HUES6 (cell line): ENCODE results near the gene LEPR.

Experiments used
- H3K27ac ChIP-seq: 2 replicates; pipeline ENCODE4 v1.7.0; 2013; ENCODE audit warnings: low read depth, mild to moderate bottlenecking, low read length, inconsistent platforms
- H3K27me3 ChIP-seq: 2 replicates; pipeline ENCODE4 v1.6.1; 2013; ENCODE audit warnings: low read length; ENCODE audit not compliant: control insufficient read depth, insufficient read depth
- H3K36me3 ChIP-seq: 2 replicates; pipeline ENCODE4 v1.6.1; 2013; ENCODE audit warnings: low read length; ENCODE audit not compliant: control insufficient read depth, insufficient read depth
- H3K4me1 ChIP-seq: 2 replicates; pipeline ENCODE4 v1.6.1; 2013; ENCODE audit warnings: low read length; ENCODE audit not compliant: control insufficient read depth, insufficient read depth
- H3K4me3 ChIP-seq: 2 replicates; pipeline ENCODE4 v1.5.1; 2013; ENCODE audit warnings: low read depth, low read length
- H3K9ac ChIP-seq: one replicate; pipeline ENCODE4 v1.6.1; 2013; ENCODE audit warnings: mild to moderate bottlenecking, low read length
- H3K9me3 ChIP-seq: 2 replicates; pipeline ENCODE4 v1.6.1; 2013; ENCODE audit warnings: low read depth, low read length; ENCODE audit not compliant: control insufficient read depth, insufficient read depth

LEPR gene

DNA sequence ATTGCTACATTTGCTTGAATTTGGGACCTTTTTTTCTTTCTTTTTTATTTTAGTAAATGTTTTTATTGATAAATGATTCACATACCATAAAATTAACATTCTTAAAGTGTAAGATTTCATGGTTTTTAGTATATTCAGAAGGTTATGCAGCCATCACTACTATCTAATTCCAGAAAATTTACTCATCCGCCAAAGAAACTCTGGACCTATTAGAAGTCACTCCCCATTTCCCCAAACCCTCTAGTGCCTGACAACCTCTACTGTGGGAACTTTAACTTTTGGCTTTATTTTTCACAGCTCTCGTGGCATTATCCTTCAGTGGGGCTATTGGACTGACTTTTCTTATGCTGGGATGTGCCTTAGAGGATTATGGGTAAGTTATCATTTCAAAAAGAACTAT lies 4.5 kb downstream of the LEPR start:
- no peaks in the 10 kb centered on the region for H3K27me3 ChIP-seq
- 0 out of 2 replicates have a peak overlapping the region, but pooled peaks have one; percentile 72 for H3K27ac ChIP-seq
- H3K9me3 ChIP-seq, result no peaks in the 10 kb centered on the region
- H3K36me3 ChIP-seq, result peaks cover 22% of the 10 kb centered on the region
- peaks cover 44% of the 10 kb centered on the region for H3K4me1 ChIP-seq
- H3K9ac ChIP-seq, result no peak overlapping the region
- H3K4me3 ChIP-seq, result no peak overlapping the region

DNA sequence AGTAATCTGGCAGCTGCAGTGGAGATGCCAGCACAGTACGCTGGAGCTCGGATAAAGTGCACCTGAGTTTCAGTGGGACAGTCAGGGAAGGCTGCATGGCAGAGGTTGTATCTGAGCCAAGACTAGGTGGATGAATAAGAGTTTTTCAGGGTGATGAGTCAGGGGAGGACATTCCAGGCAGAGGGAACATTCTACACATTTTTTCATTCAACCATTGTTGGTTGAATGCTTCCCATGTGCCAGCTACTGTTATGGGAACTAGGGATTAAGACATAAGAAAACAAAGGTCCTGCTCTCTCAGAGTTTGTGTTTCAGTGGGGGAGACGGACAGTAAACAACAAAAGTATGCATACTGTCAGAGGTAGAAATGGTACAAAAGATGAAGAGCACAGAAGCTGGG lies 5.2 kb downstream of the LEPR start:
- Histone ChIP-seq H3K27ac (peak overlapping the region; percentile 72), H3K4me3 (no peak overlapping the region), H3K36me3 (peaks cover 26% of the 10 kb centered on the region), H3K27me3 (no peaks in the 10 kb centered on the region), H3K4me1 (peaks cover 46% of the 10 kb centered on the region), H3K9ac (no peak overlapping the region), H3K9me3 (no peaks in the 10 kb centered on the region)

DNA sequence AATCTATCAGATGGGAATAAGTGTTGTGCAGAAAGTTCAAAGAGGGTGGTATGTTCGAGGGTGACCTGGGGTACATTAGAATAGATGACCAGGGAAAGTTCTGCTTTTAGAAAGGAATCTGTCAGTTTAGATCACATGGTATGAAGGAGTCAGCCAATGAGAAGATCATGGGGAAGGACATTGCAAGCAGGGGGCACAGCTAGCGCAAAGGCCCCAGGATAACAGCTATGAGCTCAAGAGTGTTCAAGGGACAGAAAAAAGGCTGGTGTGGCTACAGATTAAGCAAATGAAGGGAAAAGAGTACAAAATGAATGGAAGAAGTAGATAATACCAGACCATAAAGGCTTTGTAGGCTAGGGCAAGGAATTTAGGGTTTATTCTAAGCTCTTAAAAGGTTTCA lies 8.6 kb downstream of the LEPR start:
- peaks cover 55% of the 10 kb centered on the region for H3K4me1 ChIP-seq
- no peak overlapping the region for H3K27ac ChIP-seq
- H3K36me3 ChIP-seq, result peaks cover 26% of the 10 kb centered on the region
- no peaks in the 10 kb centered on the region for H3K27me3 ChIP-seq
- H3K9me3 ChIP-seq, result no peaks in the 10 kb centered on the region
- no peak overlapping the region for H3K4me3 ChIP-seq
- no peak overlapping the region for H3K9ac ChIP-seq

DNA sequence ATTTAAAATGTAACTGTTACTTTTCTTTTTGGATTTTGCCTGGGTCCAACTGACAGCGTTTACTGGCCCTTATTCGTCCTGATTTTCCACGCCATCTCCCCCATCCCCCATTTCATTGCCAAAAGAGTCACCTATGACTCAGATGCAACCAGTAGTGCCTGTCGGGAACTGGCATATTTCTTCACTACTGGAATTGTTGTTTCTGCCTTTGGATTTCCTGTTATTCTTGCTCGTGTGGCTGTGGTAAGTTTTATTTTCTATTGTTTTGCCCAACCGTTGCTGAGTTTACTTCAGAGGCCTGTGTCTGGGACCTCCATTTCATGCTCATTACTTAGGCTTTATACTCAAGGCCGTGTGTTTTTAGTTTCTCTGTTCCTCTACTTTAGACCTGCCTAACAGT lies 9.3 kb downstream of the LEPR start:
- H3K9ac ChIP-seq, result no peak overlapping the region
- peaks cover 49% of the 10 kb centered on the region for H3K4me1 ChIP-seq
- no peak overlapping the region for H3K4me3 ChIP-seq
- H3K27me3 ChIP-seq, result no peaks in the 10 kb centered on the region
- peaks cover 26% of the 10 kb centered on the region for H3K36me3 ChIP-seq
- no peak overlapping the region for H3K27ac ChIP-seq
- no peaks in the 10 kb centered on the region for H3K9me3 ChIP-seq

DNA sequence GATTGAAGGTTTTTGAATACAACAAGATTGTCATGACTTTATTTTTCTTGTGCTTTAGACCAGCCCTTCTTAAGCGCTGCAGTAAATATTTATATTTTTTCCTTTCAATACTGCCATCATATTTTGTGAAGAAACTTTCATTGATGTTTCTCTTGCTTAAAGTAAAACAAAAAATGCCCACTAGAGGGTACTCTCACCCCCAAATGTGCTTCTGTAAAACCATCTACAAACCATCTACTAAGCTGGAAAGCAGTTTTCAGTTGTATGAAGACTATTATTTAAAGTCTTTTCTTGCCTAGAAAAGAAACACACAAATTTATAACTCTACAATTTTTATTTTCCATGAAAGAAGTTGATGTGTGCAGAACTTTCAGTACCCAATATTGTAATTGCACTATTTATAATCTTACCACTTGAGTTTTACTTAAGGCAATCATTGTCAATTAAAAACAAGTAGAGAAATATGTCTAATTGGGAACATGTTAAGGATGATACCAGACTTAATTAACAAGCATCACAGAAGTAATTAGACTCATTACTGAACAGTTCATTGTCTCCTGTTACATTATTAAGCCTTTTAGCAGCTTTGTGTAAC lies 10.7 kb downstream of the LEPR start:
- peaks cover 21% of the 10 kb centered on the region for H3K36me3 ChIP-seq

DNA sequence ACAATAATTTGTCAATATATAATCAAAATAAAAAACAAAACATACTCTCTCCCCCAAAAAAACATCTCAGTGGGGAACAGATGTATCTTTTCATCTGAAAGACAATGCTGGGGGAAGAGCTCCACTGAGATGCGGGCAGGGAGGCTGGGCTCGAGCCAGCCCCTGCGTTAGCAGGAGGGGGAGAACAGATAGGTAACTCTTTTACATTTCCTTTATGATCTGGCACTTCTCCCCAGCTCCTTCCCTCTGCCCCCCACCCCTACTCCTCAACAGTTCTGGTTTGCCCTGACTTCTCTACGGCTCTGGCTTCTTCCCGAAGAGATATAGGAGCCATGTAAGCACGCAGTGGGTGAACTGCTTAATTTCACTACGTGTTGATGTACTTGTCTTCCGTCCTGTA lies 12.4 kb downstream of the LEPR start:
- H3K27ac ChIP-seq, result no peak overlapping the region
- peak overlapping the region; percentile 33 for H3K4me3 ChIP-seq

More for the DNA sequence above, 10.7 kb downstream of the LEPR start:
- H3K9me3 ChIP-seq, result no peaks in the 10 kb centered on the region
- no peak overlapping the region for H3K4me3 ChIP-seq
- H3K4me1 ChIP-seq, result peaks cover 36% of the 10 kb centered on the region
- H3K27me3 ChIP-seq, result no peaks in the 10 kb centered on the region
- no peak overlapping the region for H3K9ac ChIP-seq
- no peak overlapping the region for H3K27ac ChIP-seq

DNA sequence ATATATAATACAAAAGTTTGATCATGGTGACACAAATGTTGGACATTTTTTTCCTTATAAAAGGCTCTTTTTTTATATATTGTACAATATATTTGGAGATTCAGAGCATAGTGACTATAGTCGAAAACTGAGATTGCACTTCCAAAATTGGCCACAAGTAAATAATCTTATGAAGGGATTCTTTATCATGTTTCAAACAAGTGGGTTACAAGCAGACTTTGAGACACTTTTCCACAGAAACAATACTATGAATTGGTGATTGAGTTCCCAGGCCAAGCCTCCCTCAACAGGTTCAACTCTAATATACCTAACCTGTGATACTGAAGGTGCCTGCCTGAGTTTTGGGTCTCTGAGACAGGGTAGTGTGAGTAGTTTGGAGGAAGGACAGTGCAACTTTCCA lies 13.8 kb downstream of the LEPR start:
- 0 out of 2 replicates have a peak, but pooled peaks cover 7% of the 10 kb centered on the region for H3K36me3 ChIP-seq
- H3K4me3 ChIP-seq, result no peak overlapping the region
- H3K27ac ChIP-seq, result no peak overlapping the region
- no peaks in the 10 kb centered on the region for H3K9me3 ChIP-seq
- H3K27me3 ChIP-seq, result no peaks in the 10 kb centered on the region
- peaks cover 31% of the 10 kb centered on the region for H3K4me1 ChIP-seq
- no peak overlapping the region for H3K9ac ChIP-seq

More for the DNA sequence above, 12.4 kb downstream of the LEPR start:
- no peaks in the 10 kb centered on the region for H3K27me3 ChIP-seq
- H3K4me1 ChIP-seq, result peaks cover 34% of the 10 kb centered on the region
- H3K9me3 ChIP-seq, result no peaks in the 10 kb centered on the region
- no peak overlapping the region for H3K9ac ChIP-seq
- 0 out of 2 replicates have a peak, but pooled peaks cover 9% of the 10 kb centered on the region for H3K36me3 ChIP-seq

DNA sequence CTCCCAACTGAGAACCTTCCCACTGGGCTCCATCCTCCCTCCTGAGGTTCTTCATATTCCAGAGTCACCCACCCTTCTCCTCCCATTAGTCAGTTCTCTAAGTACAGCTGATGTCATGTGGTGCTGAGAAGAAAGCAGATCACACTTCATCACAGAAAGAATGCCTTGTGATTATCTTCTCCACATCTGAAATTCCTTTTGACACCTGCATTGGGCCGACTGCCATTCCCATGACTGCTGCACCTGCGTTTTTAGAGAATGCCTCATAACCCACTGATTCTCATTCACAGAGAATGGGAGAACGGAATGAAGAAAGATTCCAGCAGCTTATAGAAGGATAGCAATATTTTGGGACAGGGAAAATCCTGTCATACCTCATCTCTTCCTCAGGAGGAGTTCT lies 14.3 kb downstream of the LEPR start:
- H3K27ac ChIP-seq, result no peak overlapping the region
- no peak overlapping the region for H3K4me3 ChIP-seq
- no peaks in the 10 kb centered on the region for H3K27me3 ChIP-seq
- no peak overlapping the region for H3K9ac ChIP-seq
- H3K9me3 ChIP-seq, result no peaks in the 10 kb centered on the region
- H3K36me3 ChIP-seq, result 0 out of 2 replicates have a peak, but pooled peaks cover 6% of the 10 kb centered on the region
- H3K4me1 ChIP-seq, result peaks cover 26% of the 10 kb centered on the region

DNA sequence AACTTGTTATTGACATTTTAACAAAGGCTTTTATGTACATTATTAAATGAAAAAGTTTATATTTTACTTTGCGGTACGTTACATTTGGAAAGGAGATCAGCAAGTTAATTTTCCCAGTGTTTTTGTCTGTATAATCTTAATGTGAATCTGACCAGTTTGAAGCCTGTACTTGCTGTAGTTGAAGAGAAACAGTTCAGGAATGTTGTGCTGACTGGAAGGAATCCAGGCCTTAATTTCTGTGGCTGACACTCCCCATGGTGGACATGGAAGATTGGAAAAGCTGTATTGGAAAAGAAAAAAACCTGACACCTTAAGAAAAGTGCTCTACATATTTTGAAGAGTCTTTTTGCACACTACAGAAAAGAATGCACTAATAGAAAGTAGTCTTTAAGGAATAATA lies 15.5 kb downstream of the LEPR start:
- Histone ChIP-seq H3K9ac (no peak overlapping the region), H3K27ac (no peak overlapping the region), H3K9me3 (no peaks in the 10 kb centered on the region), H3K27me3 (no peaks in the 10 kb centered on the region), H3K36me3 (no peaks in the 10 kb centered on the region), H3K4me1 (peaks cover 22% of the 10 kb centered on the region), H3K4me3 (no peak overlapping the region)

DNA sequence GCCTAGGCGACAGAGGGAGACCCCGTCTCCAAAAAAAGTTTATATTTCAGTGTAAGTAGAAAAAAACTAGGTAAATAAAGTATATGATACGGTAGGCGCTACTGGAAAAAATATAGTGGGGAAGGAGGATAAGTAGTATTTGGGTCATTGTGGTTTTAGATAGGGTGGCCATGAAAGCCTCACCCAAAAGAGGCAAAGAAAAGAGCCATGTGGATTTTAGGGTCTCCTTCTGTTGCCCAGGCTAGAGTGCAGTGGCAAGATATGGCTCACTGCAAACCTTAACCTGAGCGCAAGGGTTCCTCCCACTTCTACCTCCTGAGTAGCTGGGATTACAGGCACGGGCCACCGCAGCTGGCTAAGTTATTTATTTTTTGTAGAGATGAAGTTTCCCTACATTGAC lies 17.1 kb downstream of the LEPR start:
- Histone ChIP-seq H3K4me1 (peaks cover 13% of the 10 kb centered on the region), H3K36me3 (no peaks in the 10 kb centered on the region), H3K27me3 (no peaks in the 10 kb centered on the region), H3K9me3 (peaks cover 6% of the 10 kb centered on the region; the same call in 1 of the 2 replicates), H3K27ac (no peak overlapping the region), H3K9ac (no peak overlapping the region), H3K4me3 (no peak overlapping the region)

DNA sequence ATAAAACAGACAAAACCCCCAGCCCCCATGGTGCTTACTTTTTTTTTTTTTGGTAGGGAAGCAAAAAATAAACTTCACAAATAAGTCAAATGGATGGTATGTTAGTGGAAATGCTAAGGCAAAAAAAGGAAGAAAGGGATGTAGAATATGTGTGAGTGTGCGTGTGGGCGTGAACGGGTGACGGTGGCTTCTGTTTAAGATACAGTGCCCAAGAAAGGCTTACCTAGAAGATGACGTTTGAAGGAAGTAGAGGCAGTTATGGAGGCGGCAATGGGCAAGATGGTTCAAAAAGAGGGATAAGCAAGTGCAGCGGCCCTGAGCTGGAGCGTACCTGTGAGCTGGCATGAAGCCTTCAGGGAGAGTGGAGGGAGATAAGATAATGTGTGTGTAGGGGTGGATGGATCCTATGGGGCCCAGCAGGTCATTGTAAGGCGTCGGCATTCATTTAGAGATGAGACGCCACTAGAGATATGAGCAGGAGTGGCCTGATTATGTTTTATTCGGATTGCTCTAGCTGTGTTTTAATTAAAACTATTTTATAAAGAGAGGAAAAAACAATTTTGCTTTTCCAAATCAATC lies 19.9 kb downstream of the LEPR start:
- Histone ChIP-seq H3K4me1 (peaks cover 10% of the 10 kb centered on the region; the same call in 1 of the 2 replicates), H3K36me3 (no peaks in the 10 kb centered on the region), H3K9ac (no peak overlapping the region), H3K4me3 (no peak overlapping the region), H3K27me3 (no peaks in the 10 kb centered on the region), H3K27ac (no peak overlapping the region), H3K9me3 (peaks cover 10% of the 10 kb centered on the region; the same call in 1 of the 2 replicates)
